IMR-90 (cell line): ENCODE measurements around the gene OR2J1. TPM values are rescaled to one million over a fixed set of nuclear protein-coding genes. Genes with fewer than 3 reads are reported as not detected.

Source experiments
- ATAC-seq: fragments of 200-7000 bp; cut with Tn5 transposase; 2 replicates; pipeline ENCODE4 v1.9.1; 2020; ENCODE audit warnings: low read depth, mild to moderate bottlenecking, moderate library complexity
- BruUV-seq: library from RNA; stranded (reverse); fragments of 400-500 nt; replicated peaks from 2 replicates; lab custom pipeline; 2021; lab: Mats Ljungman, UMichigan
- CTCF ChIA-PET: fragments of 300-600 bp; formaldehyde crosslinking; extraction: SDS; loops from one replicate; lab custom pipeline; 2021; ENCODE audit warnings: antibody characterized with exemption; lab: Yijun Ruan, JAX
- POLR2A ChIA-PET: fragments of 300-600 bp; sonication (Branson Sonifier 250); formaldehyde crosslinking; loops from one replicate; lab custom pipeline; 2022; ENCODE audit warnings: antibody characterized with exemption; ENCODE audit not compliant: unreplicated experiment; lab: Charles Lee
- DNase-seq: peaks from one replicate; pipeline ENCODE4 v3.0.0; 2013
- H2AFZ ChIP-seq: replicated peaks from 2 replicates; pipeline ENCODE3; 2013; ENCODE audit warnings: low read length, mild to moderate bottlenecking; ENCODE audit not compliant: poor library complexity
- H2AK5ac ChIP-seq: 2 replicates; pipeline ENCODE4 v1.6.1; 2013; ENCODE audit warnings: low read depth, low read length, inconsistent platforms
- H2AK9ac ChIP-seq: replicated peaks from 2 replicates; pipeline ENCODE3; 2013; ENCODE audit warnings: mild to moderate bottlenecking, low read depth, low read length, moderate library complexity; ENCODE audit not compliant: poor library complexity
- H2BK120ac ChIP-seq: 2 replicates; pipeline ENCODE4 v1.6.1; 2013; ENCODE audit warnings: low read depth, low read length, inconsistent platforms
- H2BK15ac ChIP-seq: 3 replicates; pipeline ENCODE4 v1.6.1; 2013; ENCODE audit warnings: low read depth, low read length, inconsistent platforms
- H2BK20ac ChIP-seq: 2 replicates; pipeline ENCODE4 v1.6.1; 2013; ENCODE audit warnings: low read depth, mild to moderate bottlenecking, inconsistent platforms, low read length, moderate library complexity
- H2BK5ac ChIP-seq: 2 replicates; pipeline ENCODE4 v1.6.1; 2013; ENCODE audit warnings: mild to moderate bottlenecking, low read depth, low read length, inconsistent platforms; ENCODE audit not compliant: poor library complexity, severe bottlenecking
- H3K14ac ChIP-seq: replicated peaks from 2 replicates; pipeline ENCODE4 v1.6.1; 2013; ENCODE audit warnings: low read depth, low read length, inconsistent platforms
- H3K18ac ChIP-seq: 2 replicates; pipeline ENCODE4 v1.6.1; 2013; ENCODE audit warnings: low read depth, low read length, control low read depth
- H3K23ac ChIP-seq: 2 replicates; pipeline ENCODE4 v1.6.1; 2013; ENCODE audit warnings: low read depth, low read length, inconsistent platforms
- H3K27ac ChIP-seq: 2 replicates; pipeline ENCODE4 v1.5.1; 2013; ENCODE audit warnings: mild to moderate bottlenecking, control low read depth, low read length; ENCODE audit not compliant: insufficient read depth
- H3K27me3 ChIP-seq: 2 replicates; pipeline ENCODE4 v1.6.1; 2013; ENCODE audit warnings: low read length; ENCODE audit not compliant: control insufficient read depth, insufficient read depth
- H3K36me3 ChIP-seq: 2 replicates; pipeline ENCODE4 v1.6.1; 2013; ENCODE audit warnings: low read length, mixed read lengths; ENCODE audit not compliant: control insufficient read depth, insufficient read depth
- H3K4ac ChIP-seq: 2 replicates; pipeline ENCODE4 v1.6.1; 2013; ENCODE audit warnings: low read depth, low read length, inconsistent platforms
- H3K4me1 ChIP-seq: 2 replicates; pipeline ENCODE4 v1.6.1; 2013; ENCODE audit warnings: low read length, mixed read lengths; ENCODE audit not compliant: control insufficient read depth, insufficient read depth
- H3K4me2 ChIP-seq: 2 replicates; pipeline ENCODE4 v1.6.1; 2013; ENCODE audit warnings: low read depth, mild to moderate bottlenecking, control low read depth, low read length, moderate library complexity
- H3K4me3 ChIP-seq: 2 replicates; pipeline ENCODE4 v1.5.1; 2013; ENCODE audit warnings: low read depth, mild to moderate bottlenecking, control low read depth, low read length, moderate library complexity; ENCODE audit not compliant: insufficient read depth
- H3K56ac ChIP-seq: 2 replicates; pipeline ENCODE4 v1.6.1; 2013; ENCODE audit warnings: low read length, inconsistent platforms; ENCODE audit not compliant: insufficient read depth; ENCODE audit errors: extremely low read depth
- H3K79me1 ChIP-seq, 2 experiments: 2 replicates each; pipeline ENCODE4 v1.6.1; 2013; ENCODE audit warnings: low read length in 2 of 2, inconsistent platforms in 1 of 2, low read depth in 1 of 2
- H3K9ac ChIP-seq: 2 replicates; pipeline ENCODE4 v1.6.1; 2013; ENCODE audit warnings: low read depth, low read length, control low read depth
- H3K9me1 ChIP-seq: 2 replicates; pipeline ENCODE4 v1.6.1; 2013; ENCODE audit warnings: low read length, inconsistent platforms; ENCODE audit not compliant: insufficient read depth
- H3K9me3 ChIP-seq: 2 replicates; pipeline ENCODE4 v1.6.1; 2013; ENCODE audit warnings: low read length; ENCODE audit not compliant: control insufficient read depth, insufficient read depth
- H4K20me1 ChIP-seq: 2 replicates; pipeline ENCODE4 v1.6.1; 2013; ENCODE audit warnings: low read length, inconsistent platforms; ENCODE audit not compliant: insufficient read depth
- H4K5ac ChIP-seq: 2 replicates; pipeline ENCODE4 v1.6.1; 2013; ENCODE audit warnings: mild to moderate bottlenecking, low read depth, low read length, control low read depth
- H4K8ac ChIP-seq, 2 experiments: 2 replicates each; pipeline ENCODE4 v1.6.1; 2013; ENCODE audit warnings: low read depth in 2 of 2, low read length in 2 of 2, control low read depth in 1 of 2, inconsistent platforms in 1 of 2
- H4K91ac ChIP-seq: 2 replicates; pipeline ENCODE4 v1.6.1; 2013; ENCODE audit warnings: low read depth, low read length, inconsistent platforms; ENCODE audit not compliant: insufficient read depth
- ELK1 ChIP-seq: fragments of 150-350 bp; IDR thresholded peaks from 2 replicates; pipeline ENCODE4 v1.6.1; 2016; ENCODE audit warnings: low read depth, mild to moderate bottlenecking, low read length, moderate library complexity, borderline replicate concordance
- POLR2A ChIP-seq: IDR thresholded peaks from 2 replicates; pipeline ENCODE4 v1.6.1; 2012; ENCODE audit warnings: mild to moderate bottlenecking, low read depth, low read length
- RAD21 ChIP-seq: IDR thresholded peaks from 2 replicates; pipeline ENCODE4 v1.6.1; 2012; ENCODE audit warnings: low read length, improper control_type of control experiment
- RCOR1 ChIP-seq: IDR thresholded peaks from 2 replicates; pipeline ENCODE4 v1.6.1; 2012; ENCODE audit warnings: mild to moderate bottlenecking, low read length, improper control_type of control experiment; ENCODE audit not compliant: insufficient replicate concordance
- SMC3 ChIP-seq: fragments of 150-350 bp; IDR thresholded peaks from 2 replicates; pipeline ENCODE4 v1.6.1; 2016; ENCODE audit warnings: low read depth, mild to moderate bottlenecking, antibody characterized with exemption, low read length, moderate library complexity
- WGBS, 2 experiments: methylation state at CpG; one replicate each; pipeline versions ENCODE4 v1.1.5 to v1.1.7; 2013; ENCODE audit warnings: missing lambda C conversion rate in 2 of 2; ENCODE audit not compliant: insufficient read length in 1 of 2; ENCODE audit errors: extremely low coverage in 2 of 2; 5-methylcytosine and 5-hydroxymethylcytosine counted together
- dilution Hi-C: fragments of 300-500 bp; cut with HindIII; formaldehyde crosslinking; loops from one replicate; pipeline ENCODE4 v1.14.3; 2018; ENCODE audit warnings: low sequenced_read_pairs; ENCODE audit not compliant: unreplicated experiment
- in situ Hi-C: fragments of 300-500 bp; cut with MboI; formaldehyde crosslinking; loops from 3 replicates; pipeline ENCODE4 v1.14.3; 2019; ENCODE audit warnings: low sequenced_read_pairs, inconsistent platforms, mixed read lengths
- intact Hi-C: fragments of 100-400 bp; cut with micrococcal nuclease; formaldehyde crosslinking; loops from 2 replicates; pipeline ENCODE4 v1.10.0; 2022
- polyA plus RNA-seq, 3 experiments: library from polyadenylated mRNA; depleted of rRNA; stranded (reverse); fragments of >200 nt; gene quantifications; 2 replicates each; pipeline ENCODE4 v1.2.3, GENCODE V29; 2012; ENCODE audit warnings: low replicate concordance in 1 of 3
- total RNA-seq: library from RNA; depleted of rRNA; stranded (reverse); fragments of >200 nt; gene quantifications from 2 replicates; pipeline ENCODE4 v1.2.3, GENCODE V29; 2012

Gene OR2J1
- total and polyA plus RNA-seq, 2 of the 4 experiments (the other 2 are of a cell fraction) = not detected

DNA sequence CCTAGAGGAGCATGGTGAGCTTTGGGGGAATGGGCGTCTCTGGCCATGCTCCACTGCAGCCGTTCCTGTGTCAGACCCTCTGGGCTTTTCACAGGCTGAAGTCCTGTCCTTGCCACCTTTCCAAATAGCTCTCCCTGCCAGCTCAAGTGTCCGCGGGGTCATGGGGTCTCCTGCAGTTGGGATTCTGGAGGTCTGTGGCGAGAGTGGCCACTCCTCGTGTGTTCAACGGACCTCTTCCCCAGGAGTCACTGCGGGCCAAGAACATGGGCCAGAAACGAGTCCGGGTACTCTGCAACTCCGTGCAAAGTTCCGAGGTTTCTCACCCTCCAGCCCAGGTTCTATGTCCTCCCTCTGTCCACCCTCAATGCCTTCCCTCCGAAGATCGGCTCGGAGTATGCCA is 16.8 kb upstream of the OR2J1 start:
- H4K91ac ChIP-seq = no peak overlapping the region
- H3K27me3 ChIP-seq = no peaks in the 10 kb centered on the region
- H3K56ac ChIP-seq = no peak overlapping the region
- dilution Hi-C loops = no loop called here
- no peaks in the 10 kb centered on the region for H4K20me1 ChIP-seq
- no peaks in the 10 kb centered on the region for H3K79me1 ChIP-seq
- ChIA-PET POLR2A (no interaction called here), CTCF (no interaction called here)
- no peak overlapping the region for H4K5ac ChIP-seq
- H3K18ac ChIP-seq = no peak overlapping the region
- no peak overlapping the region for H2AK9ac ChIP-seq
- no peak overlapping the region for H2AK5ac ChIP-seq
- H2BK5ac ChIP-seq = no peak overlapping the region
- ATAC-seq = no peak
- in situ Hi-C loops = no loop called here
- H3K23ac ChIP-seq = no peak overlapping the region
- TF ChIP-seq ELK1 (no peak), POLR2A (no peak), RCOR1 (no peak), RAD21 (no peak), SMC3 (no peak)
- intact Hi-C loops = no loop called here
- no peak overlapping the region for H3K4me2 ChIP-seq
- no peak overlapping the region for H3K14ac ChIP-seq
- H2BK120ac ChIP-seq = no peak overlapping the region
- no peak overlapping the region for H4K8ac ChIP-seq
- no peak overlapping the region for H2AFZ ChIP-seq
- H2BK20ac ChIP-seq = no peak overlapping the region
- H3K4me3 ChIP-seq = no peak overlapping the region
- H3K9me1 ChIP-seq = no peaks in the 10 kb centered on the region
- no peak overlapping the region for H3K4ac ChIP-seq
- no TSS peak for BruUV-seq
- no peak overlapping the region for H2BK15ac ChIP-seq
- H3K9ac ChIP-seq = no peak overlapping the region
- H3K36me3 ChIP-seq = no peaks in the 10 kb centered on the region
- H3K27ac ChIP-seq = no peak overlapping the region
- H3K4me1 ChIP-seq = no peaks in the 10 kb centered on the region
- 82% methylated on average over 2 of the region's 15 CpGs; no CpG with 5 or more reads in 1 of the 2 experiments for WGBS, 2 experiments
- peaks cover 9% of the 10 kb centered on the region for H3K9me3 ChIP-seq
- no peak for DNase-seq
